Measurements from ENCODE around the gene BTBD8.

BTBD8 gene

GRCh38 chr1:92194511-92194910 lies 114.4 kb downstream of the BTBD8 start:
- DNase-seq: no peak

DNA sequence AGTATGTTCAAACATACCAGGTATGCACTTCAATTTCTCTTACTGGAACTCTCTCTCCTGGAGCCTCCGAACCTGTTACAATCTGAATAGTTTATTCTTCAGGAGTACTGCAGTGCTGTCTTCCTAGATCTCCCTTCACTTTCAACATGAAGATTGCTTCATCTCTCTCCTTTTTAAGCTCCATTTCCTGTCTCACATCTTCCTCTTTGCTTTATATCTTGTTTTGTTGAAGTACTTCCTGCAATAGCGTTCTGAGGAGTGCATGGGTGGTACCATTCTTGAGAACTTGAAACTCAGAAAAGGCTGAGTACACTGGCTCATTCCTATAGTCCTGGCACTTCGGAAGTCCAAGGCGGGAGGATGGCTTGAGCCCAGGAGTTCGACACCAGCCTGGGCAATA lies 121.8 kb downstream of the BTBD8 start:
- DNase-seq: no peak

GRCh38 chr1:92203105-92203504 lies 123.0 kb downstream of the BTBD8 start:
- DNase-seq: no peak

DNA sequence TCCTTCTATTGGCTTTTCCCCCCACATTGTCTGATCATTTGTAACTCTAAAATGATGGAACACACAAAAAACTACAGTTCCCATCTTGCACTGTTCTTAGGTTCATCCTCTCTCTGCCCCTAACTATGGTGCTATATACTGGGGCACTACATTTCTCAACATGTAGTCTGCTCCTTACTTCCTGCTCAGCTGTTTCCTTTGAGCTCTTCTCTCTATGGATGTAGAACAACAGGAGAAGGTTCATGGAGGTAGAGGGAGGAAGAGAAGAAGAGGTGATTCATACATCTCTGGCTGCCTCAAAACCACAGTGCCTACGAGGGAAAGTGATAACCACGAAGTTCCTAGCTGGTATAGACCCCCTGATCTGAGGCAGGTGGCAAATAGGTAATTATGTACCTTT lies 130.6 kb downstream of the BTBD8 start:
- no peak for DNase-seq

- DNase-seq: no peak
Measured at GRCh38 chr1:92211166-92211565, 131.0 kb downstream of the BTBD8 start.

DNA sequence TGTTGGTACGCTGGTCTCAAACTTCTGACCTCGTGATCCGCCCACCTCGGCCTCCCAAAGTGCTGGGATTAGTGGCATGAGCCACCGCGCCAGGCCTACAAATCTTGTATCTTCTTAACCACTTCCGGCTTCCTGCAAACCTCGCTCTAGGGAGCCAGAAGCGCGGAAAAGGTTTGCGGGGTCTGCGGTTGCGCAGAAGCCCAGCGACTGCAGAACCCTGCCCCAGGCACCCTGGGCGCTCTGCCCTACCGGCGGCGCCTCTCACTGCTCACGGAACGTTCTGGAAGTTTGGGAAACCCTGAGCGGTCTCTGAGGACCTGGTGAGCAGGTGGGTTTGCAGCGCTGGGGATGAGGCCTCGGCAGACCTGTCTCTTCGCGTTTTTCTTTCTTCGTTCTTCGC lies 137.6 kb downstream of the BTBD8 start, which contains the start of gene C1orf146:
C1orf146 (plus strand) TSS at position 195 of the 400 bp plus-strand sequence. CDS start 13,506 bp downstream, outside the sequence.
- DNase-seq: no peak

DNA sequence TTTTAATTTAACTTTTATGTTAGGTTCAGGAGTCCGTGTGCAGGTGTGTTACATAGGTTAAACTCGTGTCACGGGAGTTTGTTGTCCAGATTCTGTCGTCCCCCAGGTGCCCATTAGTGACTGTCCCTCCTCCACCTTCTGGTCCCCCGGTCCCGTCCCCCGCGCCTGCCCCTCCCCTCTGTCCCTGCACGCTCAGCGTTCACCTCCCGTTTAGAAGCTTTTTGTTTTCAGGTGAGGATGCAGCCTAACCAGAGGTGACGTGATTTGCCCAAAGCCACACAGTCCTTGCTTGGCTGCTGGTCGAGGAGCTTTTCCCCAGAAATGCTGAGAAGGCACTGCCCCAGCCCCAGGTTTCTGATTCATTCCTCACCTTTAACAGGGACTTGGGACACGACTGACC lies 138.4 kb downstream of the BTBD8 start:
- DNase-seq: no peak

GRCh38 chr1:92219028-92219427 lies 138.9 kb downstream of the BTBD8 start:
- no peak for DNase-seq

DNA sequence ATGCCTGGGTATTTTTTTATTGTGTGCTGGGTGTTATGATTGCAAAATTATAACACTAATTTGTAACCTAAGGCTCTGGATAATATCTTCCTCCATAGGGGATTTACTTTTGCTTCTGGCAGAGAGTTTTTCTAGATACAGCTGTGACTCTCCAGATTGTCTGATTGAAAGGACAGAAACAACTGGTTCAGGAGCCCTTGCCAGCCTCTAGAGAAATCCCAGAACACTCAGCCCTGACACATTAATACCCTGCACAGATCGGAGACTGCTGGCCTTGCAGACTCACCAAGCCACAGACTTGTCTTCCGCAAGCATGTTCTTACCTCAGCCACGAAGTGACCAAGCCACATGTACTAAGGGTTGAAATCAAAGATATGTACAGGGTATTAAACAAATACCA lies 148.3 kb downstream of the BTBD8 start:
- no peak for DNase-seq

- DNase-seq: no peak
Measured at GRCh38 chr1:92230736-92231135, 150.6 kb downstream of the BTBD8 start.

Data from midbrain (tissue), 1 donor.